Dendritic cell treated with granulocyte-macrophage colony-stimulating factor and Interleukin-4, amounts not matched to agents 40 ng/mL and 50 ng/mL, for 4 days (primary cell): Measurements from ENCODE around the gene RPL35A.
"Not testable (repeated sequence)": the region's sequence is repeated elsewhere in the genome, so short reads cannot be mapped to it uniquely, and the experiment has no call there.

ENCODE experiments used
- H3K27ac Mint-ChIP-seq: one replicate; pipeline ENCODE4 v1.8.0; 2022; ENCODE audit warnings: mild to moderate bottlenecking, mixed read lengths
- H3K27me3 Mint-ChIP-seq: one replicate; pipeline ENCODE4 v1.8.0; 2022; ENCODE audit warnings: mild to moderate bottlenecking, mixed read lengths
- H3K36me3 Mint-ChIP-seq: one replicate; pipeline ENCODE4 v1.8.0; 2022; ENCODE audit warnings: low read depth, mixed read lengths
- H3K4me1 Mint-ChIP-seq: one replicate; pipeline ENCODE4 v1.8.0; 2022; ENCODE audit warnings: low read depth, mixed read lengths
- H3K4me3 Mint-ChIP-seq: one replicate; pipeline ENCODE4 v1.8.0; 2022; ENCODE audit warnings: mild to moderate bottlenecking, moderate library complexity, mixed read lengths
- H3K9me3 Mint-ChIP-seq: one replicate; pipeline ENCODE4 v1.8.0; 2022; ENCODE audit warnings: mixed read lengths
- intact Hi-C: fragments of 100-400 bp; cut with micrococcal nuclease; formaldehyde crosslinking; loops from one replicate; pipeline ENCODE4 v1.15.0; 2022

RPL35A gene

GRCh38 chr3:197949778-197950676 lies at the start of gene RPL35A:
TSS of gene RPL35A (plus strand) at chr3:197950190. CDS start at chr3:197950968, 778 bp downstream.
- H3K4me1 Mint-ChIP-seq, result peaks cover 40% of the 10 kb centered on the region
- intact Hi-C loops, result loop anchor here (1.0 to 10.0 kb wide), 2 partner anchors 10 to 65 kb away; partner anchors contain the start of gene LMLN

GRCh38 chr3:197901626-197902025 lies 48.4 kb upstream of the RPL35A start:
- no peaks in the 10 kb centered on the region for H3K9me3 Mint-ChIP-seq
- peaks cover 7% of the 10 kb centered on the region for H3K36me3 Mint-ChIP-seq
- intact Hi-C loops, result loop anchor here (10.0 kb wide), 1 partner anchor 183 kb away; no protein-coding TSS in a partner anchor
- H3K4me3 Mint-ChIP-seq, result no peak overlapping the region
- no peaks in the 10 kb centered on the region for H3K27me3 Mint-ChIP-seq
- peaks cover 6% of the 10 kb centered on the region for H3K4me1 Mint-ChIP-seq
- no peak overlapping the region for H3K27ac Mint-ChIP-seq

More at GRCh38 chr3:197949778-197950676, at the start of gene RPL35A:
- Mint-ChIP-seq H3K27ac (peak within 1 kb of the TSS; percentile 94), H3K36me3 (peaks cover 55% of the 10 kb centered on the region), H3K27me3 (peaks cover 1% of the 10 kb centered on the region), H3K9me3 (no peaks in the 10 kb centered on the region), H3K4me3 (peak within 1 kb of the TSS; percentile 99)

- Mint-ChIP-seq H3K4me1 (peaks cover 6% of the 10 kb centered on the region), H3K4me3 (peak overlapping the region; percentile 50), H3K36me3 (peaks cover 7% of the 10 kb centered on the region), H3K9me3 (no peaks in the 10 kb centered on the region), H3K27ac (no peak overlapping the region), H3K27me3 (no peaks in the 10 kb centered on the region)
- intact Hi-C loops, result loop anchor here (2.0 to 10.0 kb wide), 2 partner anchors 37 to 179 kb away; no protein-coding TSS in a partner anchor
Measured at GRCh38 chr3:197906023-197906849, 43.8 kb upstream of the RPL35A start.

- Mint-ChIP-seq H3K27ac (no peak overlapping the region), H3K36me3 (peaks cover 7% of the 10 kb centered on the region), H3K4me1 (peaks cover 6% of the 10 kb centered on the region), H3K9me3 (no peaks in the 10 kb centered on the region), H3K4me3 (no peak overlapping the region), H3K27me3 (no peaks in the 10 kb centered on the region)
- intact Hi-C loops, result loop anchor here (2.0 to 10.0 kb wide), 2 partner anchors 36 to 178 kb away; no protein-coding TSS in a partner anchor
Measured at GRCh38 chr3:197906850-197907187, 43.2 kb upstream of the RPL35A start.

GRCh38 chr3:197907196-197907595 lies 42.8 kb upstream of the RPL35A start:
- Mint-ChIP-seq H3K4me1 (peaks cover 6% of the 10 kb centered on the region), H3K27ac (no peak overlapping the region), H3K27me3 (no peaks in the 10 kb centered on the region), H3K36me3 (peaks cover 7% of the 10 kb centered on the region), H3K4me3 (no peak overlapping the region), H3K9me3 (no peaks in the 10 kb centered on the region)
- intact Hi-C loops, result loop anchor here (2.0 to 10.0 kb wide), 2 partner anchors 36 to 178 kb away; no protein-coding TSS in a partner anchor

GRCh38 chr3:197908550-197908949 lies 41.4 kb upstream of the RPL35A start:
- not testable (repeated sequence) for H3K27me3 Mint-ChIP-seq, H3K4me3 Mint-ChIP-seq, H3K9me3 Mint-ChIP-seq, H3K27ac Mint-ChIP-seq
- Mint-ChIP-seq H3K4me1 (peaks cover 17% of the 10 kb centered on the region), H3K36me3 (peaks cover 19% of the 10 kb centered on the region)
- intact Hi-C loops, result loop anchor here (10.0 kb wide), 1 partner anchor 176 kb away; no protein-coding TSS in a partner anchor

GRCh38 chr3:197908957-197909701 lies 40.9 kb upstream of the RPL35A start:
- peaks cover 23% of the 10 kb centered on the region for H3K4me1 Mint-ChIP-seq
- no peaks in the 10 kb centered on the region for H3K27me3 Mint-ChIP-seq
- H3K9me3 Mint-ChIP-seq, result no peaks in the 10 kb centered on the region
- no peak overlapping the region for H3K27ac Mint-ChIP-seq
- H3K4me3 Mint-ChIP-seq, result no peak overlapping the region
- H3K36me3 Mint-ChIP-seq, result peaks cover 21% of the 10 kb centered on the region
- intact Hi-C loops, result loop anchor here (10.0 kb wide), 1 partner anchor 176 kb away; no protein-coding TSS in a partner anchor

- Mint-ChIP-seq H3K4me3 (peak overlapping the region; percentile 27), H3K36me3 (peaks cover 21% of the 10 kb centered on the region), H3K4me1 (peaks cover 30% of the 10 kb centered on the region), H3K27ac (peak overlapping the region; percentile 68), H3K9me3 (no peaks in the 10 kb centered on the region), H3K27me3 (no peaks in the 10 kb centered on the region)
- intact Hi-C loops, result no loop called here
Measured at GRCh38 chr3:197912741-197913476, 37.1 kb upstream of the RPL35A start.

GRCh38 chr3:197913641-197914380 lies 36.2 kb upstream of the RPL35A start:
- Mint-ChIP-seq H3K27ac (peak overlapping the region; percentile 68), H3K36me3 (peaks cover 14% of the 10 kb centered on the region), H3K4me1 (peaks cover 30% of the 10 kb centered on the region), H3K9me3 (no peaks in the 10 kb centered on the region), H3K4me3 (no peak overlapping the region), H3K27me3 (no peaks in the 10 kb centered on the region)
- intact Hi-C loops, result no loop called here

- H3K27me3 Mint-ChIP-seq, intact Hi-C loops, H3K4me1 Mint-ChIP-seq, H3K27ac Mint-ChIP-seq, H3K9me3 Mint-ChIP-seq, H3K4me3 Mint-ChIP-seq: not testable (repeated sequence)
- H3K36me3 Mint-ChIP-seq, result peaks cover 34% of the 10 kb centered on the region
Measured at GRCh38 chr3:197921429-197922275, 28.3 kb upstream of the RPL35A start.

GRCh38 chr3:197926418-197926817 lies 23.6 kb upstream of the RPL35A start:
- Mint-ChIP-seq H3K4me1 (no peaks in the 10 kb centered on the region), H3K27ac (no peak overlapping the region), H3K36me3 (peaks cover 82% of the 10 kb centered on the region), H3K4me3 (no peak overlapping the region), H3K9me3 (no peaks in the 10 kb centered on the region), H3K27me3 (no peaks in the 10 kb centered on the region)
- intact Hi-C loops, result no loop called here

GRCh38 chr3:197927578-197927977 lies 22.4 kb upstream of the RPL35A start:
- H3K4me1 Mint-ChIP-seq, H3K27ac Mint-ChIP-seq, H3K9me3 Mint-ChIP-seq: not testable (repeated sequence)

More at GRCh38 chr3:197927578-197927977, 22.4 kb upstream of the RPL35A start:
- H3K4me3 Mint-ChIP-seq, intact Hi-C loops, H3K27me3 Mint-ChIP-seq: not testable (repeated sequence)
- H3K36me3 Mint-ChIP-seq, result peaks cover 80% of the 10 kb centered on the region
